Lower leg skin (tissue), 3 donors: ENCODE results near the gene S100A8.

Source experiments
- POLR2A ChIP-seq, 2 donors: fragments of 450-650 bp; IDR thresholded peaks; one replicate each; pipeline ENCODE4 v1.6.1; 2016 to 2017; ENCODE audit warnings: antibody characterized with exemption in 2 of 2, mild to moderate bottlenecking in 1 of 2, moderate library complexity in 1 of 2
- TF ChIP-seq, protein P1 (sequence below), 3 donors: fragments of 450-650 bp; IDR thresholded peaks; one replicate each; pipeline ENCODE4 v1.5.1; 2016; ENCODE audit warnings: antibody characterized with exemption in 3 of 3, mild to moderate bottlenecking in 3 of 3, moderate library complexity in 2 of 3

DNA sequence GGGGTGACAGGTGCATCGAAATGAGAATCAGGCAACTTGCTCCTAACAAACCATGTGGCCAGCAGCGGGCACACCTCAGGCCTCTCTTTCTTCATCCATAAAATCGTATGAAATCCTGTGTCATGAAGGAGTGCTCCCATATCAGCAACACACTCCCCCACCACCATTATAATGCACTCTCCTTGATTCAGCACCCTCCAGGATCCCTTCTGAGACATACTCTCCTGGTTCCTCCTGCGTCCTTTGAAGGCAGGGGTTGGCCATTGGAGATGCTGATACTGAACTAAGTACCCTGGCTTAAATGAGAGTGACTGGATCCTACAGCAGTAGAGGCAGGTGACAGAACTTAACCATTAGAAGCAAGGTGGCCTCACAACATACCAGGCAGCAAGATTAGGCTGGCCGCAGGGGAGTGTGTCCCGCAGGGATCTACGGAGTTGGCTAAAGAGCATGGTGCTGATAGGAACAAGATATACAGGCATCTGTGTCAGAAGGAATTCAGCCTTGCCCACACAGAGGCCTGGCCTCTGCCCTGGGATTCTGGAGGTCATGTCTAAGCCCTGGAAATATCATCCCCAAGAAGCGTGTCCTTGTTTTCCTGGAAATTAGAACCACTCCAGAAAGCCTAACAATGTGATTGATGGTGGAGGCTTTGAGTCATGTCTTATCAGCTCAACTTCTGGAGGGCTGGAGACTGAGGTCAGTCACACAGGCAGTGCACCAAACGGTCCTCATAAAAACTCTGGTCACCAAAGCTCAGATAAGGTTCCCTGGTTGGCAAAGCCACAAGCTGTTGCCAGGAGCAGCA lies 42.2 kb upstream of the S100A8 start:
- TF ChIP-seq, protein P1, sequence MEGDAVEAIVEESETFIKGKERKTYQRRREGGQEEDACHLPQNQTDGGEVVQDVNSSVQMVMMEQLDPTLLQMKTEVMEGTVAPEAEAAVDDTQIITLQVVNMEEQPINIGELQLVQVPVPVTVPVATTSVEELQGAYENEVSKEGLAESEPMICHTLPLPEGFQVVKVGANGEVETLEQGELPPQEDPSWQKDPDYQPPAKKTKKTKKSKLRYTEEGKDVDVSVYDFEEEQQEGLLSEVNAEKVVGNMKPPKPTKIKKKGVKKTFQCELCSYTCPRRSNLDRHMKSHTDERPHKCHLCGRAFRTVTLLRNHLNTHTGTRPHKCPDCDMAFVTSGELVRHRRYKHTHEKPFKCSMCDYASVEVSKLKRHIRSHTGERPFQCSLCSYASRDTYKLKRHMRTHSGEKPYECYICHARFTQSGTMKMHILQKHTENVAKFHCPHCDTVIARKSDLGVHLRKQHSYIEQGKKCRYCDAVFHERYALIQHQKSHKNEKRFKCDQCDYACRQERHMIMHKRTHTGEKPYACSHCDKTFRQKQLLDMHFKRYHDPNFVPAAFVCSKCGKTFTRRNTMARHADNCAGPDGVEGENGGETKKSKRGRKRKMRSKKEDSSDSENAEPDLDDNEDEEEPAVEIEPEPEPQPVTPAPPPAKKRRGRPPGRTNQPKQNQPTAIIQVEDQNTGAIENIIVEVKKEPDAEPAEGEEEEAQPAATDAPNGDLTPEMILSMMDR (IDR thresholded peaks at IDR 0.05): no peak
- TF ChIP-seq POLR2A (IDR thresholded peaks at IDR 0.05): no peak
